ENCODE data around the gene HIVEP3. TPM values are rescaled to one million over a fixed set of nuclear protein-coding genes. Genes with fewer than 3 reads are reported as not detected.

Gene HIVEP3
- polyA plus RNA-seq, 3 donors, result 1.3 to 18.5 (median 4.6) TPM

DNA sequence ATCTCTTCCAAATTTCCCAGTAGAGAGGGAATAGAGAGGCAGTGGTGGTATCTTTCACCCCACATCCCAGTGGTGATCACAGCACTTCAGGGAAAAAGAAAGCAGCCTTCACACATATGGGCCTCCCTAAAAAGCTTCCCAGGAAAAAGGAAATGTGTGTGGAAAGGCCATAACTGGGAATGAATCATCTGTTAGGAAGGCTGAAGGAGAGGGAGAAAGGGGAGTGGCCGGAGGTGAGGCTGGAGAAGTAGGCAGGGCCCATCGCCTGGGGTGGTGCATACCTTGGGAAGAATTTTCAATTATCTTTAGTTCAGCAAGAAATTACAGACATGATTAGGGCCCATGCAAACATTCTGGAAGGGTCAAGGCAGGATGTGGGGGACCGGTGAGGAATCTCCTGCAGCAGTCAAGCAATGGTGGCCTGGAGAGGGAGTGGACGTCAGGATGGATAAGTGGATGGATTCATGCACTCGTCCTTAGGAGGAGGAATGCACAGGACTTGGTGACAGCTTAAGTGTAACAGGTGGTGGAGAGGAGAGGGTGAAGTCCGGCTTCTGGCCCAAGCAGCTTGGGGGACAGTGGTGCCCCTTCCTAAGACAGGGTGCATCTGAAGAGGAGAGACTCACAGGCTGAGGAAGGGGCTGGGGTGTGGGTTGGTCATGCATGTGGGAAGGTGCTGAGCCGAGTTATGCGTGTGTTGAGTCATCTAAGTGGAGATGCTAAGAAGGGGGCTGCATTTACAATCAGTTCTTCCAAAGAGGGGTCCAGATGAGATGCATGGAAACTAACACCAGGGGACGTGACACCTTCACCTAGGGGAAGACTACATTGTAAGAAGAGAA, 17.9 kb downstream of the HIVEP3 start:
- H3K27ac ChIP-seq (ENCODE audit: low read depth, low read length), result no peak overlapping the region
- WGBS, 3 donors, result 88 to 92% (median 90%) methylated on average over 9 of the region's 9 CpGs

DNA sequence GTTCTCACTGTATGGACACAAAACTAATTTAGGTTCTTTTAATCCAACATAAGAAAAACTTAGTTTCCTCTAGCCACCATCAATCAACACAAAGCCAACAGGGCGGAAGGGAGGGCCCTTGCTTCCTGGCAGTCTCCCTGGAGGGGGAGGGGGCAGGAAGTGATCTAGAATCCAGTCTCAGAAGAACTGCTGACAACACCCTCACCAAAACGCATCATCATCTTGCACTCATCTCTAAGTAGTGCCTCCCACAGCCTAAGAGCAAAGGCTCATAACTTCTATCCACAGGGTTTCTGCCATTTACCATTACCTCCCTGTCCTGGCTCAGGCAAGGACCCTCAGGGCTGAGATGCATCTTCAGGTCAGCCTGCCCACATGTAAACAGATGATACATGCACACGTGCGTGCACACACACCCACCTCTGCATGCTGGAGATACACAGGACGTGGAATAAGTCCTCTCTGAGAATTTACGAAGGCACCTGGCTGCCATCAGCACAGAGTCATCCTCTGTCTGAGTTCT, 20.5 kb downstream of the HIVEP3 start:
- WGBS, 3 donors, result 45 to 76% (median 53%) methylated on average over 6 of the region's 6 CpGs
- no peak overlapping the region for H3K27ac ChIP-seq (ENCODE audit: low read depth, low read length)

DNA sequence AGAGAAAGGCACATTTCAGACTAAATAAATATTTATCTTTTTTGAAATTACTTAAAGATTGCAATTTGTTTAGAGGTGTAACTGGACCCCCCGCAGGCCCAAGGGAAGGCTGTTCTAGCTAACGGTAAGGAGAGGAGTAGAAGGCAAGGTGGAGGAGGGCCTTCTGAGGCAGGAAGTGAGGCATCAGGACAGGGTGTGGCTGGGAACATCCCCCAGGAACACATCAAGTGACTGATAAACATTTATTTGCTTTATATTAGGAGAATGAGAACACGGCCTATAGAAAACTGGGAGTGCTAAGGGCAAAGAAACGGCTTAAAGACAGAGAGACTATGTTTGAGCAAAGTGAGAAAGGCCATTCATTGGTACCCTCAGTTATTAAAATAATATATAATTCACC, 23.2 kb downstream of the HIVEP3 start:
- no peak overlapping the region for H3K27ac ChIP-seq (ENCODE audit: low read depth, low read length)

DNA sequence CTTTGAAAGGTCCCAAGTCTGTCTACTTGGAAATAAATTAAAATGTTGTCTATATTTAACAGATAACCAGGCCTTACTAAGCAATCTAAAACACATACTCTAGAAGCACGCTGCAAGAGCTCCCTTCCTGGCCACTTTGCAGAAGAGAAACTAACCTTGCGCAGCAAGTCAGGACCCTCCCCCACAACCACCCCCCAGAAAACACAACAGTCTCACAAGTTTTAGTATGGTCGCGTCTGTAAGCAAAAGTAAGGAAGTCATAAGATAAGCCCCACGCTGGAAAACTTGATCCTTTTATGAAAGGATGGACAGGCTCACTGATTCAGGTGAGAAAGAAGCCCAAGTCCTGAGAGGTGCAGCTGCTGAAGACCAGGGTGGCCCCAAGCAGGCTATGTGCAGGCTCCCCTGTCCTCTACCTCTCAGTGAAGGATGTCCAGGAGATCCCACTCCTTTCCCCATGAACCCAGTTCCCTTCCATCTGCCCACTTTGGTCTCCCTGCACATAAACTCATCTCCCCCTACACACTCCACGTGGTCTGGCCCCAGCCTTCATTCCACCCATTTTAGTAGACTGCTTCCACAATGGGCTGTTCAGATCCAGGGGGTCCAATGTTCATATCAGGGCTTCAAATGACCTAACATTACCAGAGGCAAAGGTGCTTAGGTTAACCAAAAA, 23.8 kb downstream of the HIVEP3 start:
- H3K27ac ChIP-seq (ENCODE audit: low read depth, low read length), result no peak overlapping the region
- 58 to 70% (median 59%) methylated on average over 6 of the region's 6 CpGs for WGBS, 3 donors

More for the DNA sequence above, 23.2 kb downstream of the HIVEP3 start:
- 80 to 89% (median 85%) methylated on average over 4 of the region's 4 CpGs for WGBS, 3 donors

DNA sequence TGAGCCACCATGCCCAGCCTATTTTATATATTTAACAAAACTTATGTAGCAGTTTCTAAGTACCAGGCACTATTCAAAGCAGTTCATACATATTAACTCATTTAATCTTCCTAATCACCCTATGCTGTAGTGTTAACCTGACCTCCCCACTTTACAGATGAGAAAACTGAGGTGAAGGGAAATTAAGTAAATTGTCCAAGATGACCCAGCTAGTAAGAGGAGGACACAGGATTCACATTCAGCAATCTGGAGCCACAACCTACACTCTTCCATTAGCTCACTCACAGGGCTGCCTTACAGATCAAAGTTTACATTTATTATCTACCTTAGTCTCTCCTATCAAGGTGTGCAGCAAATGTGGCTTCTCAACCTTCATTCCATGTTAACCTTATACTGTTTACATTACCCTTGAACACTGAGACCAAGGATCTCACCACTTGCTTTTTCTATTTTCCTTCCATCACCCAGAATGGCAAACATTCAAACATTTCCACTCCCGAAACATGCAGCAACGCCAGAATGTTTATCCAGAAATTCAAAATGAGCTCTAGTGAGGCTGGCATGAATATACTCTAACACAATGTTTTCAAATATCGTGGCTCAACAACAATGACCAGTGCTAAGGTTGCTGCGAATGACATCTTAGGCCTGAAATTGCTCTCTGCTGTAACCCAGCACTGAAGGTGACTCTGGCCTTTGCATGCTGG, 24.5 kb downstream of the HIVEP3 start:
- 39 to 75% (median 58%) methylated on average over 4 of the region's 4 CpGs for WGBS, 3 donors
- no peak overlapping the region for H3K27ac ChIP-seq (ENCODE audit: low read depth, low read length)

DNA sequence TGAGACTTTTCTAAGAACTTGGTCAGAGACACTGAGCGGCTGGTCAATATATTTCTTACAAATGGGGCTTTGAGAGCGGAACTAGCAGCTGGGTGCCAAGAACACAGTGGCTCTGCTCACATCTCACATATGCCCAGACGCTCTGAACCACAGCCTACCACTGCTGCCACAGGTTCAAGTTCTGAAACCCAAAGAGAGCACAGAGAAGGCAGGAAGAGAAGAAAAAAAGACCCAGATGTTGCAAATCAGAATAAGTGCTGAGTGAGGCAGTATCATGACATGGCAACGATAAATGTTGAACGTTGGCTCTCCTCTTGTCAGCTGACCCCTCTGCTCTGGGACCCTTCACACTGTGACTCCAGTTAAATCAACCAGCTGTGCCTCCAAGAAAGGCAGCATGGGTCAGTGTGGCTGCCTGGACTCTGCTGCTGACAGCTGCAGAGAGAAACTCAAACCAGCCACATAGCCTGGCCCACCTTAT, 26.4 kb downstream of the HIVEP3 start:
- WGBS, 3 donors, result 61 to 73% (median 68%) methylated on average over 5 of the region's 5 CpGs
- H3K27ac ChIP-seq (ENCODE audit: low read depth, low read length), result no peak overlapping the region

DNA sequence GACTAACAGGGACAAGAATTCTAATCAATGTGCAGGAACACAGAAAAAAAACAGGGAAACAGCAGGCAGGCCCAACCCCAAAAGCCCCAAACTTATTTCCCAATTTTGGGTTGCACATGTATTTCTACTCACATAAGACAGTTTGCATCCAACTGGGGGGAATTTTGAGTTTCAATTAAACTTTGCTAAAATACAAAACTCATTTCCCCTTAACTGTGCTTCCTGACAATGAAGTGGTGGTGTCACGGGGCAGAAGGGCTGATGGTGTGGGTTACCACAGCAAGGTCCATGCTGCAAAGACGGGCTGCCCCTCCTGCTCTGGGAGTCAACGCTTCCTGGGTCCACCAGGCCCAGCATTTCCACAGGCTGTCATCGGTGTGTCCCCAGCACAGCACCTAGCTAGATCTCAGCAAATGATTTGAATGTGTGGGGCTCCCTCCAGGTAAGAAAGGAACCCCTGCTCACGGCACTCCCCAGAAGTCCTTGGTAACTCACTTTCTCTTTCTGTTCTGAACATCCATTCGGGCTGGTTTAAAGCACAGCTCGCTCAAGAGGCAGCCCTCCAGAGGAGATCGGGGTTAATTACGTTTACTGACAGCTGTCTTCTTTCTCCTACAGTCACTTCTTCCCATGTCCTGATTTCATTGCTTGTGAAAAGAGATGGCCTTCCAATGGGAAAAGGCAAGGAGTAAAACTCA, 27.4 kb downstream of the HIVEP3 start:
- 25 to 34% (median 27%) methylated on average over 9 of the region's 9 CpGs for WGBS, 3 donors
- no peak overlapping the region for H3K27ac ChIP-seq (ENCODE audit: low read depth, low read length)

DNA sequence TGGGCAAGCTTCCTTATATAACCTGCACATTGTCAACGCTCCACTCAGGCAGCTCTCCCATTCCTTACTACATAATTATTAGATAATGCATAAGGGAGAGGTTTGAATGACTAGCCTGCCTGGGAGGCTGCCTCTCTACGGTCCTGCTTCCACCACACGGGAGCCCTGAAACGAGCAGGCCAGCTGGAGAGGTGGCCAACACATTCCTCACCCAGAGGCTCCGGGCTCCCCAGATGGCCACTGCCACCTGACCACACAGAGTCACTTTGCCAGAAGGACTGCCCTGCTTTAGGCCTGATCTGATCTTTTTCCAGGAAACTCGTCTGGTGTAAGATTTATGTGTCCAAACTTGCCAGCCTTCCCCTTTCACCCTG, 27.9 kb downstream of the HIVEP3 start:
- 14 to 31% (median 29%) methylated on average over 6 of the region's 6 CpGs for WGBS, 3 donors
- H3K27ac ChIP-seq (ENCODE audit: low read depth, low read length), result no peak overlapping the region

DNA sequence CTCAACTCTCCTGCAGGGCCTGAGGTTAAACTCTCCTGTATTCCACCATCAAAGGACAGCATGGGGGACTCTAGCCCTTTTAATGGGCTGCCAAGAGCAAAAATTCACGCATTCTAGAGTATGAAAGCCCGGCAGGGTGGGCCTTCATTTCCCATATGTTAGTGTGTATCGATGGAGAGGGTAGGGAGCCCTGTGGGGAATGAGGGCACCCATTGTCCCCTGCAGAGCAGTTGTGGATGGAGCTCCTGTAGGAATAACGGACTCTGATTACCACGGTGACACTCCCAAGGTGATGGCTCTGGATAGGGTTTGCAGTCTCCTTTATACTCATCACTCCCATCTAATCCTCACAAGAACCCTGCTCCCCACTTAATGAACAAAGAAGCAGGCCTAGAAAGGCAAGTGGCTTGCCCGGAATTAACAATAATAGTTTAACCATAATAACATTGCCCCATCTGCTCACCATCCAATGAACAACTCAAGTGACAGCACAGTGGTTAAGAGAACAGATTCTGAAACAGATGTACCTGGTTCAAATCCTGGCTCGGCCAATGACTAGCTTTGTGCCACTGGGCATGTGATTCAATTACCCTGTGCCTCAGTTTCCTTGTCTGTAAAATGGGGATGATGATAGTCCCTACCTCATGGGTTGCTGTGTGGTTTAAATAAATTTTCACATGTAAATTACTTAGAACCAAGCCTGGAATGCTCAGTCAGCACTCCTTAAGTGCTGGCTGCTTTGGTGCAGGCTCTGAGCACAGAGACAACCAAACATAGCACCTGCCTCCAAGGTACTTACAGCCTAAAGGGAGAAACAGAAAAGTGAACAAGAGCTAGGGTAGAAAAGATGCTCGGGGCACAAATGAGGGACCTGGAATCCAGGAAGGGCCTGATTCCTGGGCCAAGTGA, 29.0 kb downstream of the HIVEP3 start:
- WGBS, 3 donors, result 95 to 98% (median 97%) methylated on average over 8 of the region's 8 CpGs
- no peak overlapping the region for H3K27ac ChIP-seq (ENCODE audit: low read depth, low read length)

DNA sequence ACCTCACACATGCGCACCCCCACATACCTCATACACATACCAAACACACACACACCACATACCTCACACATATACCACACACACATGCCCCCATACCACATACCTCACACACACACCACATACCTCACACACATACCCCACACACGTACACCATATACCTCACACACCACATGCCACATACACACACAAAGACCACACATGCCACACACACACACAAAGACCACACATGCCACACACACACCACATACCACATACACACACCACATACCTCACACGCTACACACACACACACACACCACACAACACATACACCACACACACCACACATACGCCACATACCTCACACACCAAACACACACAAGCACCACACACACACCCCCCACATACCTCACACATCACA, 30.0 kb downstream of the HIVEP3 start:
- H3K27ac ChIP-seq (ENCODE audit: low read depth, low read length), result no peak overlapping the region
- 96% methylated on average over 4 of the region's 4 CpGs for WGBS, 3 donors

DNA sequence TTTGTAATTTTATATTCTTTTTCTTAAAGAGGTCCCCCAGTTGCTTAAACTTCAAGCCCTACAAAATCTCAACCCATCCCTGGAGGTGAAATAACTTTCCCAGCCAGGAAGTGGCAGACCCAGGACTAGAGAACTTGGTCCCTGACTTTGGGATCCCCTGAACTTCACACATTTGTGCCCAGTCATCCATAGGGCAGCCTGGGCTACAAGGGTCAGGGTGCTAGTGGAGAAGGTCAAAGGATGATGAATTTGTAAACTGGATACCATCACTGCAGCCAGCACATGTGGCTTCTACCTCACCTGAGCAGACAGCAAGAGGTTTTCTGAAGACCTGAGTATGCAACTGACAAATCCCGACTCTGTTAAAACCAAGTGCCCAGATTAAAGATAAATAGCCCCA, 31.4 kb downstream of the HIVEP3 start:
- H3K27ac ChIP-seq (ENCODE audit: low read depth, low read length), result no peak overlapping the region
- 93 to 95% (median 94%) methylated on average over 1 of the region's 1 CpG for WGBS, 3 donors

DNA sequence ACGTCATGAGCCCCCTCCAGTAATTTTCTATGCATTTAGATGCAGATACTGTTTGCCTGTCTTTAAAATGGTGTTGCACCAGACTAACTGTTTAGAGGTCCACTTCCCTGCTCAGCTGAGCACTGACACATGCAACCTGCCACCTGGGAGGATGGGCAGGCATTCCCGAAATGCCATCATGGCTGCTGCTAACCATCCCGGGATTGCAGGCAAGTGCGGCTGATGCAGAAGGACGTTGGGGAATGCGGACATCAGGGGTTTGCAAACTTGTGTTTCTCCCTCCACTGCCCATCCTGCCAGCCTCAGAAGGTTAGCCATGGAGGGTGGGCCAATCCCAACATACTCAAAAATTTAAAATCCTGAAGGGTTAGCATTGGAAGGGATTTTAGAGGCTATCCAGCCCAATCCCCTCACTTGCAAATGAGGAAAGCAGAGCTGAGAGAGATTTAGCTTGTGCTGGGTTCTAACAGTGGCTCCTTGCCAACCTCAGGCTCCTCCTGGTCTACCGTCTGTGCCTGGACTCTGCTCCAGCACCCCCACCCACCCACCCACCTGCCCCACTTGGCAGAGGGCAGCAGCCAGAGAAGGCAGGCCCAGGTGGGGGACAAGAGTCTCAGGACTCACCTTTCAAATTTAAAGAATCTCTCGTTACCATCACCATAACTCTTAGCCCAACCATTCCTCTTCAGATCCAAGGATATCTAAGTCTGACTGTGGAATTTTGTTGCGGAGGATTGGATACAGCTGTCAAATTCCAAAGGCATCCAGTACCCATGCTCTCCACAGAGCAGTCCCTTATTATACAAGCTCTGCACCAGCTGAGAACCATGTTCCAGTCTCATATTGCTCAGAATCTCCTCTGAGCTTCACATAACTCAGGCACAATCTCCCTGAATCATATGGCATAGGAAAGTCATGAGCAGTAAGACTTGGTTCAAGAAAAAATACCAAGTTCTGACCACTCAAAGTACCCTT, 34.2 kb downstream of the HIVEP3 start:
- 76 to 84% (median 80%) methylated on average over 9 of the region's 9 CpGs for WGBS, 3 donors
- no peak overlapping the region for H3K27ac ChIP-seq (ENCODE audit: low read depth, low read length)

DNA sequence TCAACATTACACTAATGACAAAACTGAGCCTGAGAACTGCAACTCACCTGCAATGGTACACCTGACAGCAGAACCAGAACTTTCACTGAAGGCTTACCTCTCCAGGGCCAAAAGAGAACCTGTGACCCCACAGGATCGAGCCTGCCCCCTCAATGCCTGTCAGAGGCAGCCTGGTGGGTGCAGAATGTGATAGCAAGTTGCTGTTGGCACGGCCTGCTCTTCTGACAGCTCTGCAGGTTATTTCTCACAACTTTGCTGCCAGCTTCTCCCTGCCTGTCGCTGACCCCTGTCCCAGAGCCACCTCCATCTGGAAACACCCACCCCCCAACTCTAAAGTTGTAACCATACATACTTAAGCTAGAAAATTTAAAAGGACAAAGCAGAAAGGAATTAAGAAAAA, 35.2 kb downstream of the HIVEP3 start:
- no peak overlapping the region for H3K27ac ChIP-seq (ENCODE audit: low read depth, low read length)
- WGBS, 3 donors, result 28 to 69% (median 65%) methylated on average over 3 of the region's 3 CpGs

DNA sequence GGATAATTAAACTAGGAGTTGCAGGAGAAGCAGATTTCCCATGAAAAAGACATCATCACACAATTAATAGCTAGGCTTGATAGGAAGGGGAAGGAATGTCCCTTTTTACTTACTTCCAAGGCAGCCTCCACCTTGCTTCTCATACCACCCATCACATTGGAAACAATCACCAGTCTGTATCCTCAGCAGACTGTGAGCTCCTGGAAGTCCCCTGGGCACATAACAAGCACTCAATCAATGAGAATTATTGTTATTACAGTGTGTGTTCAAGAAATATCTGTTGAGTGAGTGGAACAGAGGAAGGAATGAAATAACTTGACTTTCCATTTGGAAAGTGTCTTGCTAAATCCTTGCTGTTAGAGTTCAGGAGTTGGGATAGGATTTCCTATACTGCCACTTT, 36.2 kb downstream of the HIVEP3 start:
- H3K27ac ChIP-seq (ENCODE audit: low read depth, low read length), result no peak overlapping the region

DNA sequence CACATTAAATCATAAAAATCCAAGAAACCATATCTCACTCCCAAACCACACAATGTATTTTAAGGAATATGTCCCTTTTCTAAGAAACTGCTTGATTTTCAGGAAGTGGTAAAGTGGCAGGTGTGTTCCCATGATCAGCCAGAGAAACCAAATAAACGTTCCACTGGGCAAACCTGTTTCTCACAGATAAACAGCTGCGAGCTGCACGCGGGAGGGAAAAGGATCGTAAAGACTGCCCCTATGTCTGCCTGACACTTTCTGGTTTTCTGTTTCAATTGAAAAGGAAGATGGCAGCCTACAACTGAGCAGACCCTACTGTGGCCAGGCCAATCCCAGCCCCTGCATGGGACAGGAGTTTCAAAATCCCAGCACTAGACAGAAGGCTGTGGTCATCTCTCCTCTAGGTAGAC, 36.6 kb downstream of the HIVEP3 start:
- no peak overlapping the region for H3K27ac ChIP-seq (ENCODE audit: low read depth, low read length)
- 8 to 53% (median 52%) methylated on average over 5 of the region's 5 CpGs for WGBS, 3 donors

Data from adipose tissue (tissue), 3 donors.